SHP77 treated with DMSO at 0.1 percent for 48 hours (cell line): ENCODE measurements around the gene IP6K3.

Source experiments
- DNase-seq: peaks from one replicate; lab custom pipeline; 2025; lab: John Stamatoyannopoulos, UW

The IP6K3 gene

GRCh38 chr6:33705268-33705885, 41.3 kb downstream of the IP6K3 start:
- no peak for DNase-seq

- DNase-seq = no peak
Measured at GRCh38 chr6:33704215-33705066, 42.3 kb downstream of the IP6K3 start.

GRCh38 chr6:33702345-33702977, 44.2 kb downstream of the IP6K3 start:
- no peak for DNase-seq

GRCh38 chr6:33700391-33701050, 46.2 kb downstream of the IP6K3 start:
- DNase-seq = peak; percentile 18

GRCh38 chr6:33699739-33700138, 47.0 kb downstream of the IP6K3 start:
- no peak for DNase-seq

- DNase-seq = no peak
Measured at GRCh38 chr6:33699131-33699530, 47.6 kb downstream of the IP6K3 start.

GRCh38 chr6:33698494-33698893, 48.2 kb downstream of the IP6K3 start:
- no peak for DNase-seq

GRCh38 chr6:33697845-33698244, 48.9 kb downstream of the IP6K3 start:
- no peak for DNase-seq

GRCh38 chr6:33696548-33697518, 49.9 kb downstream of the IP6K3 start:
- peak; percentile 31 for DNase-seq

- no peak for DNase-seq
Measured at GRCh38 chr6:33696076-33696475, 50.6 kb downstream of the IP6K3 start.

GRCh38 chr6:33695451-33695887, 51.2 kb downstream of the IP6K3 start:
- no peak for DNase-seq

GRCh38 chr6:33694977-33695376, 51.7 kb downstream of the IP6K3 start:
- no peak for DNase-seq

GRCh38 chr6:33694401-33694931, 52.2 kb downstream of the IP6K3 start:
- peak; percentile 43 for DNase-seq

GRCh38 chr6:33693186-33694105, 53.3 kb downstream of the IP6K3 start:
- peak; percentile 31 for DNase-seq

GRCh38 chr6:33692760-33693158, 53.9 kb downstream of the IP6K3 start:
- DNase-seq = no peak

- DNase-seq = no peak
Measured at GRCh38 chr6:33692078-33692759, 54.5 kb downstream of the IP6K3 start.

GRCh38 chr6:33691456-33692077, 55.1 kb downstream of the IP6K3 start:
- no peak for DNase-seq

GRCh38 chr6:33690766-33691165, 55.9 kb downstream of the IP6K3 start:
- DNase-seq = no peak

- no peak for DNase-seq
Measured at GRCh38 chr6:33689879-33690278, 56.8 kb downstream of the IP6K3 start.
